A673 (cell line): ENCODE results near the gene SYNE1. TPM values are rescaled to one million over a fixed set of nuclear protein-coding genes. Genes with fewer than 3 reads are reported as not detected.

Source experiments
- BruUV-seq: library from RNA; stranded (reverse); fragments of 400-500 nt; replicated peaks from 2 replicates; lab custom pipeline; 2021; lab: Mats Ljungman, UMichigan
- CTCF ChIA-PET: fragments of 300-600 bp; sonication (Branson Sonifier 250); formaldehyde crosslinking; loops from one replicate; lab custom pipeline; 2022; ENCODE audit warnings: antibody characterized with exemption; lab: Charles Lee
- POLR2A ChIA-PET: fragments of 300-600 bp; sonication (Branson Sonifier 250); formaldehyde crosslinking; loops from one replicate; lab custom pipeline; 2022; ENCODE audit warnings: antibody characterized with exemption; ENCODE audit not compliant: low non-redundant PET; lab: Charles Lee
- DNase-seq: peaks from one replicate; pipeline ENCODE4 v3.0.0-alpha.2; 2015; ENCODE audit warnings: low spot score
- H3K27ac ChIP-seq: fragments of 200-600 bp; sonication (generic); 2 replicates; pipeline ENCODE4 v1.5.1; 2016; ENCODE audit warnings: mixed run types, low read depth, mild to moderate bottlenecking, mixed read lengths, antibody characterized with exemption, low read length; ENCODE audit not compliant: poor library complexity, severe bottlenecking
- H3K27me3 ChIP-seq: fragments of 200-600 bp; sonication (generic); replicated peaks from 2 replicates; pipeline ENCODE4 v1.6.1; 2017; ENCODE audit warnings: mixed run types, low read depth, mild to moderate bottlenecking, mixed read lengths, antibody characterized with exemption, low read length; ENCODE audit not compliant: insufficient read depth, poor library complexity
- H3K36me3 ChIP-seq: fragments of 200-600 bp; sonication (generic); 2 replicates; pipeline ENCODE4 v1.6.1; 2016; ENCODE audit warnings: mixed run types, mild to moderate bottlenecking, mixed read lengths, antibody characterized with exemption, low read length; ENCODE audit not compliant: insufficient read depth, poor library complexity, severe bottlenecking
- H3K4me1 ChIP-seq: fragments of 200-600 bp; sonication (generic); 2 replicates; pipeline ENCODE4 v1.6.1; 2017; ENCODE audit warnings: mixed run types, mild to moderate bottlenecking, mixed read lengths, antibody characterized with exemption, low read length; ENCODE audit not compliant: insufficient read depth, poor library complexity, severe bottlenecking
- H3K4me3 ChIP-seq: fragments of 200-600 bp; sonication (generic); 2 replicates; pipeline ENCODE4 v1.5.1; 2016; ENCODE audit warnings: low read depth, mixed run types, mild to moderate bottlenecking, mixed read lengths, low read length; ENCODE audit not compliant: poor library complexity, severe bottlenecking
- H3K9me3 ChIP-seq: fragments of 200-600 bp; sonication (generic); 2 replicates; pipeline ENCODE4 v1.6.1; 2016; ENCODE audit warnings: mixed run types, low read depth, mild to moderate bottlenecking, mixed read lengths, antibody characterized with exemption, low read length; ENCODE audit not compliant: poor library complexity, severe bottlenecking
- CTCF ChIP-seq: fragments of 300-800, 200-600 bp; sonication (generic); conservative IDR thresholded peaks from 2 replicates; pipeline ENCODE4 v1.5.1; 2017; ENCODE audit warnings: low read depth, mild to moderate bottlenecking, antibody characterized with exemption, low read length, moderate library complexity, mixed read lengths
- EZH2 ChIP-seq: fragments of 200-600 bp; sonication (generic); IDR thresholded peaks from 2 replicates; pipeline ENCODE4 v1.6.1; 2017; ENCODE audit warnings: borderline replicate concordance, low read depth, mild to moderate bottlenecking, mixed read lengths, antibody characterized with exemption, low read length; ENCODE audit not compliant: poor library complexity, severe bottlenecking
- intact Hi-C: fragments of 100-400 bp; cut with micrococcal nuclease; formaldehyde crosslinking; loops from one replicate; pipeline ENCODE4 v1.10.0; 2022; ENCODE audit not compliant: unreplicated experiment
- total RNA-seq: library from RNA; stranded (reverse); gene quantifications from 2 replicates; pipeline ENCODE4 v1.2.3, GENCODE V29; 2021

SYNE1 gene
- total RNA-seq, 1 experiment from 2014 or later, result 12.1 TPM

GRCh38 chr6:152432758-152433157, 204.4 kb downstream of the SYNE1 start:
- TF ChIP-seq CTCF, result no peak
- no peak for TF ChIP-seq EZH2
- CTCF ChIA-PET, result no interaction called here
- DNase-seq, result no peak
- no TSS peak for BruUV-seq
- Histone ChIP-seq H3K27me3 (no peaks in the 10 kb centered on the region), H3K36me3 (no peaks in the 10 kb centered on the region), H3K27ac (no peak overlapping the region), H3K4me1 (no peaks in the 10 kb centered on the region), H3K4me3 (no peak overlapping the region), H3K9me3 (no peaks in the 10 kb centered on the region)
- intact Hi-C loops, result no loop called here
- POLR2A ChIA-PET, result no interaction called here

DNA sequence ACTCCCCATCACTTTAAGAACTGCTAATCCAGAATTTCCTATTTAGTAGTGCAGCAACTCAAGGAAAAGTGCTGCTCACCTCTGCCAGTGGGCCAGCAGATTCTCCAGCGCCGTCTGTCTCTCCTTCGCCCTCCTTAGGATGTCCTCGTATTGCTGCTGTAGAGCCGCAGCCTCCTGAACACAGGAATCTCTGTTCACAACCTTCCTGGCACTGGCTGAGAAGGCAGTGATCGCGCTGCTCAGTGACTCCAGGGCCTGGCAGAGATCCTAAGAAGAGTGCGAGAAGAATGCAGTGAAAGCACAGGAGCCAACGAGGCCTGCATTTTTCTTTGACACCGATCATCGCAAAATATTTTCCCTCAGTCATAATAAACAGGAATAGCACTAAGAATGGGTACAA, 209.0 kb downstream of the SYNE1 start:
- BruUV-seq, result no TSS peak
- Histone ChIP-seq H3K4me1 (no peaks in the 10 kb centered on the region), H3K27ac (no peak overlapping the region), H3K27me3 (no peaks in the 10 kb centered on the region), H3K4me3 (no peak overlapping the region), H3K9me3 (no peaks in the 10 kb centered on the region), H3K36me3 (no peaks in the 10 kb centered on the region)
- TF ChIP-seq EZH2 (no peak), CTCF (no peak)
- POLR2A ChIA-PET, result no interaction called here
- intact Hi-C loops, result no loop called here
- CTCF ChIA-PET, result no interaction called here
- DNase-seq, result peak; percentile 1

- Histone ChIP-seq H3K4me3 (no peak overlapping the region), H3K27me3 (no peaks in the 10 kb centered on the region), H3K36me3 (no peaks in the 10 kb centered on the region), H3K4me1 (no peaks in the 10 kb centered on the region), H3K9me3 (no peaks in the 10 kb centered on the region), H3K27ac (no peak overlapping the region)
- POLR2A ChIA-PET, result no interaction called here
- no peak for DNase-seq
- BruUV-seq, result no TSS peak
- TF ChIP-seq CTCF, result no peak
- no peak for TF ChIP-seq EZH2
- intact Hi-C loops, result no loop called here
- CTCF ChIA-PET, result no interaction called here
These were observed 210.9 kb downstream of the SYNE1 start for GRCh38 chr6:152426276-152426675.
